B cell (primary cell): ENCODE data around the gene GRID1. TPM values are rescaled to one million over a fixed set of nuclear protein-coding genes. Genes with fewer than 3 reads are reported as not detected.

ENCODE experiments used
- ATAC-seq: fragments of 200-7000 bp; cut with Tn5 transposase; one replicate; pipeline ENCODE4 v1.10.0; 2021; ENCODE audit warnings: low read depth, mild to moderate bottlenecking, moderate number of reproducible peaks, moderate library complexity
- CTCF ChIA-PET: fragments of 350-600 bp; sonication (Branson Sonifier 250); formaldehyde crosslinking; loops from one replicate; lab custom pipeline; 2021; ENCODE audit warnings: antibody characterized with exemption, inconsistent platforms; lab: Charles Lee
- POLR2A ChIA-PET: fragments of 350-600 bp; sonication (Branson Sonifier 250); formaldehyde crosslinking; loops from one replicate; lab custom pipeline; 2021; ENCODE audit warnings: antibody characterized with exemption; lab: Charles Lee
- DNase-seq: peaks from one replicate; pipeline ENCODE4 v3.0.0; 2013
- H2AFZ ChIP-seq: 2 replicates; pipeline ENCODE4 v1.6.1; 2012; ENCODE audit warnings: mild to moderate bottlenecking, low read depth, low read length; ENCODE audit not compliant: insufficient read depth, poor library complexity, severe bottlenecking
- H3K27ac ChIP-seq, 2 donors: 1 replicate in 1 of 2; 2 replicates in 1 of 2; pipeline ENCODE4 v1.5.1; 2012 to 2013; ENCODE audit warnings: low read length in 2 of 2, mild to moderate bottlenecking in 2 of 2, moderate library complexity in 1 of 2
- H3K27me3 ChIP-seq, 4 experiments: fragments of 200-600 bp in 1 of 4; sonication (generic) in 1 of 4; replicated peaks in 1 of 4; 1 replicate in 2 of 4; 2 replicates in 2 of 4; pipeline versions ENCODE4 v1.6.1 to v1.7.0; 2013 to 2016; ENCODE audit warnings: low read length in 3 of 4, mild to moderate bottlenecking in 2 of 4, mixed read lengths in 1 of 4, moderate library complexity in 1 of 4; ENCODE audit not compliant: insufficient read depth in 4 of 4, control insufficient read depth in 3 of 4; ENCODE audit errors: control extremely low read depth in 1 of 4
- H3K36me3 ChIP-seq, 2 experiments: replicated peaks in 1 of 2; 1 replicate in 1 of 2; 2 replicates in 1 of 2; pipeline versions ENCODE4 v1.6.1 to v1.7.1; 2013; ENCODE audit warnings: low read length in 1 of 2; ENCODE audit not compliant: insufficient read depth in 2 of 2, control insufficient read depth in 1 of 2; ENCODE audit errors: control extremely low read depth in 1 of 2, extremely low read depth in 1 of 2
- H3K4me1 ChIP-seq, 2 donors: fragments of 200-600 bp in 1 of 2; sonication (generic) in 1 of 2; 1 replicate in 1 of 2; 2 replicates in 1 of 2; pipeline versions ENCODE4 v1.5.1 to v1.6.1; 2013 to 2017; ENCODE audit warnings: low read length in 2 of 2; ENCODE audit not compliant: control insufficient read depth in 2 of 2, insufficient read depth in 2 of 2
- H3K4me2 ChIP-seq: replicated peaks from 2 replicates; pipeline ENCODE3; 2012; ENCODE audit warnings: mild to moderate bottlenecking, low read depth, low read length; ENCODE audit not compliant: poor library complexity, severe bottlenecking
- H3K4me3 ChIP-seq, 5 experiments: fragments of 200-600 bp in 1 of 5; sonication (generic) in 1 of 5; 1 replicate in 3 of 5; 2 replicates in 2 of 5; pipeline versions ENCODE4 v1.5.1 to v1.7.0; 2011 to 2016; ENCODE audit warnings: low read length in 4 of 5, mild to moderate bottlenecking in 4 of 5, low read depth in 2 of 5, control low read depth in 1 of 5, moderate library complexity in 1 of 5; ENCODE audit not compliant: insufficient read depth in 1 of 5; ENCODE audit errors: control extremely low read depth in 1 of 5, extremely low read depth in 1 of 5
- H3K79me2 ChIP-seq: fragments of 200-600 bp; sonication (generic); one replicate; pipeline ENCODE4 v1.6.0; 2016; ENCODE audit warnings: low read length; ENCODE audit not compliant: control insufficient read depth, insufficient read depth
- H3K9ac ChIP-seq: fragments of 200-600 bp; sonication (generic); 2 replicates; pipeline ENCODE4 v1.6.1; 2017; ENCODE audit warnings: mild to moderate bottlenecking, low read length, moderate library complexity
- H3K9me3 ChIP-seq, 3 donors: one replicate each; pipeline versions ENCODE4 v1.6.1 to v1.7.1; 2013; ENCODE audit warnings: low read length in 2 of 3; ENCODE audit not compliant: control insufficient read depth in 2 of 3, insufficient read depth in 1 of 3; ENCODE audit errors: control extremely low read depth in 1 of 3
- H4K20me1 ChIP-seq: 2 replicates; pipeline ENCODE4 v1.6.0; 2012; ENCODE audit warnings: mild to moderate bottlenecking, low read length; ENCODE audit not compliant: insufficient read depth, control insufficient read depth, poor library complexity, severe bottlenecking
- H3K27ac Mint-ChIP-seq: one replicate; pipeline ENCODE4 v1.8.0; 2021; ENCODE audit warnings: mixed read lengths
- H3K27me3 Mint-ChIP-seq: one replicate; pipeline ENCODE4 v1.8.0; 2021; ENCODE audit warnings: mixed read lengths
- H3K4me1 Mint-ChIP-seq: one replicate; pipeline ENCODE4 v1.8.0; 2021; ENCODE audit warnings: mixed read lengths
- H3K4me3 Mint-ChIP-seq: one replicate; pipeline ENCODE4 v1.8.0; 2021; ENCODE audit warnings: mixed read lengths
- H3K9me3 Mint-ChIP-seq: one replicate; pipeline ENCODE4 v1.8.0; 2022; ENCODE audit warnings: mixed read lengths; ENCODE audit not compliant: insufficient read depth
- EZH2 ChIP-seq: IDR thresholded peaks from 2 replicates; pipeline ENCODE4 v1.6.1; 2012; ENCODE audit warnings: borderline replicate concordance, low read depth, mild to moderate bottlenecking, moderate library complexity, low read length; ENCODE audit not compliant: insufficient read depth, poor library complexity, severe bottlenecking
- WGBS: methylation state at CpG from one replicate; pipeline ENCODE4 v1.1.5; 2013; ENCODE audit warnings: missing lambda C conversion rate; ENCODE audit not compliant: insufficient coverage; 5-methylcytosine and 5-hydroxymethylcytosine counted together
- intact Hi-C: fragments of 100-400 bp; cut with micrococcal nuclease; formaldehyde crosslinking; loops from one replicate; pipeline ENCODE4 v1.10.0; 2022
- polyA plus RNA-seq: library from polyadenylated mRNA; depleted of rRNA; stranded (reverse); fragments of >200 nt; gene quantifications from 2 replicates; pipeline ENCODE4 v1.2.3, GENCODE V29; 2012
- total RNA-seq, 2 donors: library from RNA; stranded (reverse); fragments of 120-200 nt in 1 of 2; gene quantifications; 1 replicate in 1 of 2; 2 replicates in 1 of 2; pipeline versions ENCODE4 v1.2.3 to v1.2.4, GENCODE V29; 2013 to 2022
- TF ChIP-seq, protein P1 (sequence below): fragments of 200-600 bp; IDR thresholded peaks from one replicate; pipeline ENCODE4 v1.8.0; 2022; ENCODE audit warnings: antibody characterized with exemption, mild to moderate bottlenecking

Gene GRID1
- total and polyA plus RNA-seq, 2 donors (not counting 1 experiment from before 2014, with no cell fraction given): not detected

GRCh38 chr10:86285136-86285790 is 81.3 kb downstream of the GRID1 start:
- peaks cover 20% of the 10 kb centered on the region for H3K27me3 Mint-ChIP-seq
- intact Hi-C loops: no loop called here
- H4K20me1 ChIP-seq: no peaks in the 10 kb centered on the region
- no peak overlapping the region for H3K4me3 Mint-ChIP-seq
- ATAC-seq: no peak
- no peak overlapping the region for H3K4me3 ChIP-seq
- no peak for TF ChIP-seq EZH2
- TF ChIP-seq, protein P1, sequence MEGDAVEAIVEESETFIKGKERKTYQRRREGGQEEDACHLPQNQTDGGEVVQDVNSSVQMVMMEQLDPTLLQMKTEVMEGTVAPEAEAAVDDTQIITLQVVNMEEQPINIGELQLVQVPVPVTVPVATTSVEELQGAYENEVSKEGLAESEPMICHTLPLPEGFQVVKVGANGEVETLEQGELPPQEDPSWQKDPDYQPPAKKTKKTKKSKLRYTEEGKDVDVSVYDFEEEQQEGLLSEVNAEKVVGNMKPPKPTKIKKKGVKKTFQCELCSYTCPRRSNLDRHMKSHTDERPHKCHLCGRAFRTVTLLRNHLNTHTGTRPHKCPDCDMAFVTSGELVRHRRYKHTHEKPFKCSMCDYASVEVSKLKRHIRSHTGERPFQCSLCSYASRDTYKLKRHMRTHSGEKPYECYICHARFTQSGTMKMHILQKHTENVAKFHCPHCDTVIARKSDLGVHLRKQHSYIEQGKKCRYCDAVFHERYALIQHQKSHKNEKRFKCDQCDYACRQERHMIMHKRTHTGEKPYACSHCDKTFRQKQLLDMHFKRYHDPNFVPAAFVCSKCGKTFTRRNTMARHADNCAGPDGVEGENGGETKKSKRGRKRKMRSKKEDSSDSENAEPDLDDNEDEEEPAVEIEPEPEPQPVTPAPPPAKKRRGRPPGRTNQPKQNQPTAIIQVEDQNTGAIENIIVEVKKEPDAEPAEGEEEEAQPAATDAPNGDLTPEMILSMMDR: no peak
- DNase-seq: no peak
- H3K9ac ChIP-seq: no peak overlapping the region
- POLR2A ChIA-PET: no interaction called here
- peaks cover 0 to 11% (median 0%) of the 10 kb centered on the region in 4 experiments for H3K27me3 ChIP-seq
- 91% methylated on average over 9 of the region's 10 CpGs for WGBS
- no peaks in the 10 kb centered on the region for H3K4me1 ChIP-seq
- H3K36me3 ChIP-seq: no peaks in the 10 kb centered on the region
- H3K27ac Mint-ChIP-seq: no peak overlapping the region
- H2AFZ ChIP-seq: no peak overlapping the region
- peaks cover 0 to 7% (median 0%) of the 10 kb centered on the region in 3 donors for H3K9me3 ChIP-seq
- no peak overlapping the region for H3K27ac ChIP-seq
- CTCF ChIA-PET: no interaction called here
- no peaks in the 10 kb centered on the region for H3K79me2 ChIP-seq
- H3K4me1 Mint-ChIP-seq: peaks cover 3% of the 10 kb centered on the region
- no peak overlapping the region for H3K4me2 ChIP-seq
- no peaks in the 10 kb centered on the region for H3K9me3 Mint-ChIP-seq

- no peak overlapping the region for H3K27ac ChIP-seq
- no peak for DNase-seq
- H3K27ac Mint-ChIP-seq: no peak overlapping the region
- no peaks in the 10 kb centered on the region for H3K9me3 Mint-ChIP-seq
- no peaks in the 10 kb centered on the region for H4K20me1 ChIP-seq
- H3K4me2 ChIP-seq: no peak overlapping the region
- POLR2A ChIA-PET: no interaction called here
- H3K79me2 ChIP-seq: no peaks in the 10 kb centered on the region
- 61% methylated on average over 9 of the region's 11 CpGs for WGBS
- H3K4me3 ChIP-seq: no peak overlapping the region
- no peaks in the 10 kb centered on the region for H3K36me3 ChIP-seq
- intact Hi-C loops: no loop called here
- H3K9me3 ChIP-seq: peaks cover 0 to 10% (median 0%) of the 10 kb centered on the region in 3 donors
- no peak overlapping the region for H3K9ac ChIP-seq
- no peak for TF ChIP-seq EZH2
- TF ChIP-seq, protein P1: no peak
- no peak overlapping the region for H2AFZ ChIP-seq
- no peak overlapping the region for H3K4me3 Mint-ChIP-seq
- H3K4me1 Mint-ChIP-seq: peaks cover 3% of the 10 kb centered on the region
- no peak for ATAC-seq
- CTCF ChIA-PET: no interaction called here
- no peaks in the 10 kb centered on the region for H3K4me1 ChIP-seq
- peaks cover 20% of the 10 kb centered on the region for H3K27me3 Mint-ChIP-seq
- peaks cover 0 to 11% (median 0%) of the 10 kb centered on the region in 4 experiments for H3K27me3 ChIP-seq
These were observed 82.1 kb downstream of the GRID1 start for GRCh38 chr10:86284355-86285105.
